ENCODE results near the gene PLET1. TPM values are rescaled to one million over a fixed set of nuclear protein-coding genes. Genes with fewer than 3 reads are reported as not detected.

Gene PLET1
- total RNA-seq, 4 donors from 2014 or later: not detected

DNA sequence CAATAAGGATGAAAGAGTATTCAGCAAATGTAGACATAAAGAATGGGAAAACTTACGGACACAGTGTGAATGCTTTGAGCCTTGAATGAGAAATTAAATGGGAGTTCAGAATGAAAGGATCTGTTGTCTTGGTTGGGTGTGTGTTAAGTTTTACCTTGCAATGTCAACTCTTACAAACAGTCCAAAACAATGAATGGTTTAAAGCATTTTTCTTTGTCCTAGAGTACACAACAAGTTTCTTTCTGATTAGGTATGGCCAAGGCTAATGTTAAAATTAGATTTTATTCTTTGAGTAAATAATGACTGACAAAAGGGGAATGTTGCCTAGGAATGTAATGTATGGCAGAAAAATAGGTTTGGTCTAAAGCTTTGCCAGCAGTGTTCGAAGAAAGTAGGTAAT is 32.0 kb downstream of the PLET1 start:
- TF ChIP-seq, protein P1, sequence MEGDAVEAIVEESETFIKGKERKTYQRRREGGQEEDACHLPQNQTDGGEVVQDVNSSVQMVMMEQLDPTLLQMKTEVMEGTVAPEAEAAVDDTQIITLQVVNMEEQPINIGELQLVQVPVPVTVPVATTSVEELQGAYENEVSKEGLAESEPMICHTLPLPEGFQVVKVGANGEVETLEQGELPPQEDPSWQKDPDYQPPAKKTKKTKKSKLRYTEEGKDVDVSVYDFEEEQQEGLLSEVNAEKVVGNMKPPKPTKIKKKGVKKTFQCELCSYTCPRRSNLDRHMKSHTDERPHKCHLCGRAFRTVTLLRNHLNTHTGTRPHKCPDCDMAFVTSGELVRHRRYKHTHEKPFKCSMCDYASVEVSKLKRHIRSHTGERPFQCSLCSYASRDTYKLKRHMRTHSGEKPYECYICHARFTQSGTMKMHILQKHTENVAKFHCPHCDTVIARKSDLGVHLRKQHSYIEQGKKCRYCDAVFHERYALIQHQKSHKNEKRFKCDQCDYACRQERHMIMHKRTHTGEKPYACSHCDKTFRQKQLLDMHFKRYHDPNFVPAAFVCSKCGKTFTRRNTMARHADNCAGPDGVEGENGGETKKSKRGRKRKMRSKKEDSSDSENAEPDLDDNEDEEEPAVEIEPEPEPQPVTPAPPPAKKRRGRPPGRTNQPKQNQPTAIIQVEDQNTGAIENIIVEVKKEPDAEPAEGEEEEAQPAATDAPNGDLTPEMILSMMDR (IDR thresholded peaks at IDR 0.05; ENCODE audit: low read depth): no peak

DNA sequence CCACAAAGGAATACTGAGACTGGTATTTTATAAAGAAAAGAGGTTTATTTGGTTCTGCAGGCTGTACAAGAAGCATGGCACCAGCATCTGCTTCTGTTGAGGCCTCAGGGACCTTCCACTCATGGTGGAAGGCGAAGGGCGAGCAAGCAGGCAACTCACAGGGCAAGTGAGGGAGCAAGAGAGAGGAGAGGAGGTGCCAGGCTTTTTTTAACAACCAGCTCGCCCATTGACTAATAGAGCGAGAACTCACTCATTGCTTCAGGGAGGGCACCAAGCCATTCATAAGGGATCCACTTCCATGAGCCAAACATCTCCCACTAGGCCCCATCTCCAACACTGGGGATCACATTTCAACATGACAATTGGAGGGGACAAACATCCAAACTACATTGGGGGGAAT is 33.2 kb downstream of the PLET1 start:
- TF ChIP-seq, protein P1 (IDR thresholded peaks at IDR 0.05; ENCODE audit: low read depth): no peak

DNA sequence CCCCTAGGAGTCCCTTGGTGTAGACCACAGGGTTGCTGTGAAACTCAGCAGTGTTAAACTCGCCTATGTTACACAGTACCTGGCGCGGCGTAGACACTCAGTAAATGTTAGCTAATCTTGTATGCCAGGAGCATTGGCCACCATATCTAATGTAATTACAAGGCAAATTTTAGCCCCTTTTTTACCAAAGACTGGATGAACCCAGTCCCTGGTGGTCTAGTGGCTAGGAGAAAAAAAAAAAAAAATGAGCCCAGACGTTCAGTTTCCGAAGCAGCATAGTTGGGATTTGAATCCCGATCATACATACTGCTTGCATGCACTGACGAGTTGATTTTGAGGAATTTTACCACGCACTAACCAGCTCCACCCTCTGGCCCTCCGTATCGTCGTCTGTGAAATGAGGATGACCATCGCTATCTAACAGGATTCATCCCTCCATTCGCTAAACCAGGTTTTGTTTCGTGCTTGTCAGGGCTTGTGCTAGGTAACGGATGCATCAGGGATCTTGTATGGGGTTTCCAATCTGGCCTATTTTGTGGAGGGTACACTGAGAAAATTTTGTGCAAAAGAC is 33.7 kb downstream of the PLET1 start:
- TF ChIP-seq, protein P1 (IDR thresholded peaks at IDR 0.05; ENCODE audit: low read depth): no peak

DNA sequence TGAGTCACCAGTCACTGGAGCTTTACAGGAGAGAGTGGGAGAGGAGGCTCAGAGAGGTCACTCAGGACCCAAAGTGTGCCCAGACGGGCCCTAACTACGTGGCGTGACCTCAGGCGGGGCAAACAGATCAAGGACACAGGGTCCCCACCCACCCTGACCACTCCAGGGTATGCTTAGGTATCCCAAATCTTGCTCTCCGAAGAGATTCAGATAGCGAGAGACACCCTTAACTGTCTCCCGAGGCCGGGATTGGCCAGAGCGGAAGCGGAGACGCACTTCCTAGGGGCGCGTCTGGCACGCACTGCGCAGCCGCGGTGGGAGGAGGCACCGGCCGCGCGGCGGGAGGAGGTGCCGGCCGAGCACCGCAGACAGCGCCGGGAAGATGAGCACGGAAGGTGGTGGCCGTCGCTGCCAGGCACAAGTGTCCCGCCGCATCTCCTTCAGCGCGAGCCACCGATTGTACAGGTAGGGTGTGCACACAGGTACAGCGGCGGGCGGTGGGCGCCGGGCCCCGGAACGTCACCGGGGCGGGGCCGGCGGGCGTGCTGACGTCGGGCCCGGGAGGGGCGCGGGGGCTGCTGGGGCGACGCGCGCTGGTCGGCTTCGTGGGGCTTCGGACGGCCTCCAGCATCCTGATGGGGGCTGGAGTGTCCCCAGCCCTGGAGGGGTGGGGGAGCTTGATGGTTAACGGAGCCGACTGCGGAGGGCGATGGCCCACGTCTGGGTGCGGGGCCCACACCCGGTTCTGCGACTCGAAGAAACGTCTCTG is 34.4 kb downstream of the PLET1 start, which contains the start of gene PTS:
PTS (plus strand) TSS at position 367 of the 769 bp plus-strand sequence; CDS start at position 383, 16 bp downstream.
- TF ChIP-seq, protein P1 (IDR thresholded peaks at IDR 0.05; ENCODE audit: low read depth): no peak

DNA sequence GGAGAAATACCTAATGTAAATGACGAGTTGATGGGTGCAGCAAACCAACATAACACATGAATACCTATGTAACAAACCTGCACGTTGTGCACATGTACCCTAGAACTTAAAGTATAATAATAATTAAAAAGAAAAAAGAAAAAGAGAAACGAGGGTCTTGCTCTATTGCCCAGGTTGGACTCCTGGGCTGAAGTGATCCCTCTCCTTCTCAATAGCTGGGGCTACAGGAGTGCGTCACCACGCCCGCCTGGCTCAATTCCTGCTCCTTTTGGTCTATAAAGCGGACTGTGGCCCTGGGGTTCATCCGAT is 35.0 kb downstream of the PLET1 start:
- TF ChIP-seq, protein P1 (IDR thresholded peaks at IDR 0.05; ENCODE audit: low read depth): no peak

DNA sequence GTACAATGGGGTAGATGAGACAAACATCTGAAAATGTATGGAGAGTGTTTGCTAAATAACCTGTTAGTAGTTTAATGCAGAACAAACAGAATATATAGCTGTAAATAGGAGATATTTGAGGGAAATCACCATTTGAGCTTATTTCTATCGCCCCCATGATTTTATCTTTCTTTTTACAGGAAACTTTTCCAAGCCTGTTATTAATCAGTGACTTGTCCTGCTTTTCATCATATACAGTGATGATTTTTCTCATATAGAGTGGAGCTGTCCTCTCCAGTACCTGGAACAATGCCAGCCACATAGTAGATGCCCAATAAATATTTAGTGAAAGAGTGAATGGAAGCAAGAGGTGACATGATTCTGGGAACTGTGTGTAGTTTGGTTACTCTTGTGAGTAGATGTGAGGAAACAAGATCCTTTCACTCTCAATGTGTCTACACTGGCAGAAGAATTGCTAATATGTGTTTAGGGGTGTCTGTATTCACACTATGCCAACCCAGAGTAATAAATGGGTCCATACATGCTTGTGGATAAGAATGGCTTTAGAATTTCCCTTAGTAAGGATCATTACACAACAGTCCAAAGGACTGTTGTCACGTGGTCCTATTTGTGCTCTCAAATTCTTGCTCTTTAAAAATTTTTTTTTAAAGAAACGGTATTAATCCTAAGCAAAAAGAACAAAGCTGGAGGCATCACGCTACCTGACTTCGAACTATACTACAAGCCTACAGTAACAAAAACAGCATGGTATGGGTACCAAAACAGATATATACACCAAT is 36.7 kb downstream of the PLET1 start:
- TF ChIP-seq, protein P1 (IDR thresholded peaks at IDR 0.05; ENCODE audit: low read depth): no peak

DNA sequence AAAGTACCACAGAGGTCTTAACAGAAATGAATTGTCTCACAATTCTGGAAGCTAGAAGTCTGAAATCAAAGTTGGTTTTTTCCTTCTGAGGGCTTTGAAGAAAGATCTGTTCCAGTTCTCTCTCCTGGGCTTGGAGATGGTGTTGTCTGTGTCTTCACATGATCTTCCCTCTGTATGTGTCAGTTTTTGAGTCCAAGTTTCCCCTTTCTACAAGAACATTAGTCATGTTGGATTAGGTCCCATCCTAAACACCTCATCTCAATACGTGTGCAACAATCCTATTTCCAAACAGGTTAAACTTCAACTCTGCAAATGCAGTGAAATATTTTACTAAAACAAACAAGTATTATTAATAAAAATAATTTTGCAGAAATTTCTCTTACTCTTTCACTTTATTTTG is 37.5 kb downstream of the PLET1 start:
- TF ChIP-seq, protein P1 (IDR thresholded peaks at IDR 0.05; ENCODE audit: low read depth): no peak

Data from subcutaneous adipose tissue (tissue), 4 donors.